SK-N-SH (cell line): ENCODE results near the gene MCF2L2.

Experiments used
- CTCF ChIP-seq: fragments of 200-600 bp; sonication (generic); IDR thresholded peaks from 2 replicates; pipeline ENCODE4 v1.6.1; 2017; ENCODE audit warnings: antibody characterized with exemption, mild to moderate bottlenecking, moderate library complexity
- EP300 ChIP-seq, 2 experiments: IDR thresholded peaks; 2 replicates each; pipeline versions ENCODE4 v1.4.0 to v1.6.1; 2012; ENCODE audit warnings: borderline replicate concordance in 1 of 2, low read depth in 1 of 2, low read length in 1 of 2
- EZH2phosphoT487 ChIP-seq: fragments of 200-600 bp; sonication (generic); IDR thresholded peaks from 2 replicates; pipeline ENCODE4 v1.6.1; 2017; ENCODE audit warnings: low read depth, mixed run types, mild to moderate bottlenecking, antibody characterized with exemption, moderate library complexity, borderline replicate concordance
- SIN3A ChIP-seq: IDR thresholded peaks from 2 replicates; pipeline ENCODE4 v1.6.1; 2012; ENCODE audit warnings: low read depth, mild to moderate bottlenecking, low read length, moderate library complexity, borderline replicate concordance
- USF2 ChIP-seq: fragments of 150-350 bp; IDR thresholded peaks from 2 replicates; pipeline ENCODE4 v1.6.1; 2017; ENCODE audit warnings: antibody characterized with exemption, low read length, low read depth, borderline replicate concordance

- no peak for TF ChIP-seq CTCF
- no peak for TF ChIP-seq USF2
- TF ChIP-seq EP300 (IDR thresholded peaks at IDR 0.05; ENCODE audit: borderline replicate concordance in 1 of 2, low read depth in 1 of 2, low read length in 1 of 2) = no peak
- no peak for TF ChIP-seq EZH2phosphoT487
- TF ChIP-seq SIN3A = no peak
Observed at GRCh38 chr3:183328823-183329222, 99.6 kb downstream of the MCF2L2 start.
